Trophoblast cell (in vitro differentiated cells and primary cell): ENCODE data around the gene NOX5.

ENCODE experiments used
- DNase-seq, 2 donors: peaks; one replicate each; pipeline ENCODE4 v3.0.0-alpha.2; 2016
- H2AFZ ChIP-seq: 2 replicates; pipeline ENCODE4 v1.6.1; 2013; ENCODE audit warnings: low read length, moderate library complexity, mild to moderate bottlenecking; ENCODE audit not compliant: insufficient read depth, poor library complexity
- H2AK5ac ChIP-seq: 2 replicates; pipeline ENCODE4 v1.6.1; 2013; ENCODE audit warnings: mild to moderate bottlenecking, low read length
- H2BK120ac ChIP-seq: 2 replicates; pipeline ENCODE4 v1.6.1; 2013; ENCODE audit warnings: low read length, mild to moderate bottlenecking, moderate library complexity; ENCODE audit not compliant: insufficient read depth, poor library complexity
- H2BK12ac ChIP-seq: 2 replicates; pipeline ENCODE4 v1.6.1; 2013; ENCODE audit warnings: mild to moderate bottlenecking, low read length, moderate library complexity
- H2BK5ac ChIP-seq: 2 replicates; pipeline ENCODE4 v1.6.1; 2013; ENCODE audit warnings: low read length, low read depth, moderate library complexity, mild to moderate bottlenecking; ENCODE audit not compliant: poor library complexity
- H3K14ac ChIP-seq: 2 replicates; pipeline ENCODE4 v1.6.1; 2013; ENCODE audit warnings: mild to moderate bottlenecking, low read length
- H3K18ac ChIP-seq: 2 replicates; pipeline ENCODE4 v1.6.1; 2013; ENCODE audit warnings: mild to moderate bottlenecking, low read length
- H3K23ac ChIP-seq: 2 replicates; pipeline ENCODE4 v1.6.1; 2013; ENCODE audit warnings: low read length
- H3K27ac ChIP-seq: 2 replicates; pipeline ENCODE4 v1.5.1; 2013; ENCODE audit warnings: low read depth, mild to moderate bottlenecking, inconsistent platforms, low read length, moderate library complexity
- H3K27me3 ChIP-seq: 2 replicates; pipeline ENCODE4 v1.6.1; 2013; ENCODE audit warnings: inconsistent platforms, mild to moderate bottlenecking, low read length, moderate library complexity; ENCODE audit not compliant: insufficient read depth
- H3K36me3 ChIP-seq, 2 experiments: 1 replicate in 1 of 2; 2 replicates in 1 of 2; pipeline ENCODE4 v1.6.1; 2013; ENCODE audit warnings: low read length in 2 of 2, mild to moderate bottlenecking in 2 of 2, moderate library complexity in 1 of 2; ENCODE audit not compliant: insufficient read depth in 2 of 2, control insufficient read depth in 1 of 2
- H3K4ac ChIP-seq: 2 replicates; pipeline ENCODE4 v1.6.1; 2013; ENCODE audit warnings: low read depth, mild to moderate bottlenecking, low read length, moderate library complexity
- H3K4me1 ChIP-seq, 2 experiments: 1 replicate in 1 of 2; 2 replicates in 1 of 2; pipeline ENCODE4 v1.6.1; 2013; ENCODE audit warnings: low read length in 2 of 2, mild to moderate bottlenecking in 2 of 2, moderate library complexity in 1 of 2; ENCODE audit not compliant: insufficient read depth in 2 of 2, control insufficient read depth in 1 of 2
- H3K4me2 ChIP-seq: 2 replicates; pipeline ENCODE4 v1.6.1; 2013; ENCODE audit warnings: inconsistent platforms, mild to moderate bottlenecking, low read length, moderate library complexity
- H3K4me3 ChIP-seq: 2 replicates; pipeline ENCODE4 v1.5.1; 2013; ENCODE audit warnings: mild to moderate bottlenecking, low read depth, low read length, inconsistent platforms
- H3K79me1 ChIP-seq: one replicate; pipeline ENCODE4 v1.6.1; 2013; ENCODE audit warnings: low read length
- H3K79me2 ChIP-seq: 2 replicates; pipeline ENCODE4 v1.6.1; 2013; ENCODE audit warnings: low read length, mild to moderate bottlenecking; ENCODE audit not compliant: control insufficient read depth, insufficient read depth, poor library complexity
- H3K9ac ChIP-seq: 2 replicates; pipeline ENCODE4 v1.6.1; 2013; ENCODE audit warnings: mild to moderate bottlenecking, low read length
- H3K9me3 ChIP-seq: 2 replicates; pipeline ENCODE4 v1.6.1; 2013; ENCODE audit warnings: low read depth, mild to moderate bottlenecking, control low read depth, inconsistent platforms, low read length; ENCODE audit not compliant: insufficient read depth
- H4K12ac ChIP-seq: 2 replicates; pipeline ENCODE4 v1.6.1; 2013; ENCODE audit warnings: low read depth, mild to moderate bottlenecking, low read length, moderate library complexity
- H4K8ac ChIP-seq: 2 replicates; pipeline ENCODE4 v1.6.1; 2013; ENCODE audit warnings: low read depth, mild to moderate bottlenecking, low read length, moderate library complexity
- H4K91ac ChIP-seq: one replicate; pipeline ENCODE4 v1.6.1; 2013; ENCODE audit warnings: low read depth, mild to moderate bottlenecking, low read length, moderate library complexity
- WGBS: extraction: QIAGEN DNeasy Blood & Tissue Kit; methylation state at CpG from one replicate; pipeline ENCODE4 v1.1.7; 2013; ENCODE audit warnings: missing lambda C conversion rate; ENCODE audit not compliant: insufficient read length, insufficient coverage; ENCODE audit errors: extremely low coverage; 5-methylcytosine and 5-hydroxymethylcytosine counted together

Gene NOX5

GRCh38 chr15:69086427-69087204 lies 72.1 kb downstream of the NOX5 start:
- Histone ChIP-seq H2BK120ac (no peak overlapping the region), H3K79me1 (peaks cover 2% of the 10 kb centered on the region), H3K36me3 (no peaks in the 10 kb centered on the region), H3K18ac (no peak overlapping the region), H4K91ac (no peak overlapping the region), H3K4ac (no peak overlapping the region), H2AK5ac (no peak overlapping the region), H3K4me3 (no peak overlapping the region), H3K23ac (no peak overlapping the region), H3K9me3 (peaks cover 1% of the 10 kb centered on the region), H4K8ac (no peak overlapping the region), H4K12ac (no peak overlapping the region), H2AFZ (no peak overlapping the region), H3K14ac (no peak overlapping the region), H2BK12ac (no peak overlapping the region), H3K9ac (no peak overlapping the region), H3K27ac (no peak overlapping the region), H3K79me2 (no peaks in the 10 kb centered on the region), H2BK5ac (no peak overlapping the region), H3K27me3 (no peaks in the 10 kb centered on the region), H3K4me1 (peaks cover 4 to 11% of the 10 kb centered on the region in 2 experiments), H3K4me2 (no peak overlapping the region)
- WGBS, result no CpG with 5 or more reads among the region's 14 CpGs
- DNase-seq, result no peak

GRCh38 chr15:69087366-69087976 lies 73.0 kb downstream of the NOX5 start:
- no peak overlapping the region for H4K8ac ChIP-seq
- H3K23ac ChIP-seq, result no peak overlapping the region
- H4K12ac ChIP-seq, result no peak overlapping the region
- WGBS, result no CpG with 5 or more reads among the region's 5 CpGs
- DNase-seq, result no peak
- no peak overlapping the region for H3K4me2 ChIP-seq
- no peak overlapping the region for H3K4me3 ChIP-seq
- no peaks in the 10 kb centered on the region for H3K27me3 ChIP-seq
- no peak overlapping the region for H3K27ac ChIP-seq
- H3K79me2 ChIP-seq, result no peaks in the 10 kb centered on the region
- no peak overlapping the region for H2BK5ac ChIP-seq
- H2BK120ac ChIP-seq, result no peak overlapping the region
- no peak overlapping the region for H2AFZ ChIP-seq
- no peak overlapping the region for H3K9ac ChIP-seq
- no peak overlapping the region for H3K18ac ChIP-seq
- no peak overlapping the region for H2AK5ac ChIP-seq
- H3K36me3 ChIP-seq, result no peaks in the 10 kb centered on the region
- no peak overlapping the region for H3K14ac ChIP-seq
- no peak overlapping the region for H4K91ac ChIP-seq
- no peak overlapping the region for H3K4ac ChIP-seq
- H2BK12ac ChIP-seq, result no peak overlapping the region
- H3K9me3 ChIP-seq, result peaks cover 1% of the 10 kb centered on the region
- H3K4me1 ChIP-seq, result peaks cover 4 to 5% of the 10 kb centered on the region in 2 experiments
- no peaks in the 10 kb centered on the region for H3K79me1 ChIP-seq

GRCh38 chr15:69088300-69088965 lies 73.9 kb downstream of the NOX5 start:
- DNase-seq, result peak in 1 of 2 donors; percentile 16
- Histone ChIP-seq H3K18ac (no peak overlapping the region), H3K9me3 (peaks cover 1% of the 10 kb centered on the region), H2AK5ac (no peak overlapping the region), H4K8ac (no peak overlapping the region), H3K79me1 (no peaks in the 10 kb centered on the region), H2BK5ac (no peak overlapping the region), H4K91ac (no peak overlapping the region), H3K9ac (no peak overlapping the region), H2BK120ac (no peak overlapping the region), H3K4ac (no peak overlapping the region), H3K4me3 (no peak overlapping the region), H3K27me3 (no peaks in the 10 kb centered on the region), H3K36me3 (no peaks in the 10 kb centered on the region), H4K12ac (no peak overlapping the region), H3K27ac (no peak overlapping the region), H2AFZ (no peak overlapping the region), H3K4me2 (no peak overlapping the region), H3K14ac (no peak overlapping the region), H3K23ac (no peak overlapping the region), H3K4me1 (peaks cover 8% of the 10 kb centered on the region in 2 experiments), H3K79me2 (no peaks in the 10 kb centered on the region), H2BK12ac (no peak overlapping the region)
- WGBS, result no CpG with 5 or more reads among the region's 10 CpGs

GRCh38 chr15:69089258-69089657 lies 74.8 kb downstream of the NOX5 start:
- H3K14ac ChIP-seq, result no peak overlapping the region
- H3K36me3 ChIP-seq, result no peaks in the 10 kb centered on the region
- no CpG with 5 or more reads among the region's 5 CpGs for WGBS
- no peaks in the 10 kb centered on the region for H3K79me2 ChIP-seq
- no peaks in the 10 kb centered on the region for H3K79me1 ChIP-seq
- H2BK12ac ChIP-seq, result no peak overlapping the region
- no peaks in the 10 kb centered on the region for H3K27me3 ChIP-seq
- H4K91ac ChIP-seq, result no peak overlapping the region
- H3K27ac ChIP-seq, result no peak overlapping the region
- H3K4me1 ChIP-seq, result peaks cover 13% of the 10 kb centered on the region in 2 experiments
- H3K9ac ChIP-seq, result no peak overlapping the region
- H3K18ac ChIP-seq, result no peak overlapping the region
- H2BK5ac ChIP-seq, result no peak overlapping the region
- no peak overlapping the region for H4K12ac ChIP-seq
- H3K4me3 ChIP-seq, result no peak overlapping the region
- no peak overlapping the region for H2BK120ac ChIP-seq
- DNase-seq, result no peak
- H2AK5ac ChIP-seq, result no peak overlapping the region
- no peak overlapping the region for H2AFZ ChIP-seq
- H3K9me3 ChIP-seq, result peaks cover 1% of the 10 kb centered on the region
- H3K4ac ChIP-seq, result no peak overlapping the region
- H3K4me2 ChIP-seq, result no peak overlapping the region
- no peak overlapping the region for H3K23ac ChIP-seq
- H4K8ac ChIP-seq, result no peak overlapping the region
